Measurements from ENCODE around the gene ELOF1.
"Not testable (repeated sequence)": the region's sequence is repeated elsewhere in the genome, so short reads cannot be mapped to it uniquely, and the experiment has no call there.

ELOF1 gene

DNA sequence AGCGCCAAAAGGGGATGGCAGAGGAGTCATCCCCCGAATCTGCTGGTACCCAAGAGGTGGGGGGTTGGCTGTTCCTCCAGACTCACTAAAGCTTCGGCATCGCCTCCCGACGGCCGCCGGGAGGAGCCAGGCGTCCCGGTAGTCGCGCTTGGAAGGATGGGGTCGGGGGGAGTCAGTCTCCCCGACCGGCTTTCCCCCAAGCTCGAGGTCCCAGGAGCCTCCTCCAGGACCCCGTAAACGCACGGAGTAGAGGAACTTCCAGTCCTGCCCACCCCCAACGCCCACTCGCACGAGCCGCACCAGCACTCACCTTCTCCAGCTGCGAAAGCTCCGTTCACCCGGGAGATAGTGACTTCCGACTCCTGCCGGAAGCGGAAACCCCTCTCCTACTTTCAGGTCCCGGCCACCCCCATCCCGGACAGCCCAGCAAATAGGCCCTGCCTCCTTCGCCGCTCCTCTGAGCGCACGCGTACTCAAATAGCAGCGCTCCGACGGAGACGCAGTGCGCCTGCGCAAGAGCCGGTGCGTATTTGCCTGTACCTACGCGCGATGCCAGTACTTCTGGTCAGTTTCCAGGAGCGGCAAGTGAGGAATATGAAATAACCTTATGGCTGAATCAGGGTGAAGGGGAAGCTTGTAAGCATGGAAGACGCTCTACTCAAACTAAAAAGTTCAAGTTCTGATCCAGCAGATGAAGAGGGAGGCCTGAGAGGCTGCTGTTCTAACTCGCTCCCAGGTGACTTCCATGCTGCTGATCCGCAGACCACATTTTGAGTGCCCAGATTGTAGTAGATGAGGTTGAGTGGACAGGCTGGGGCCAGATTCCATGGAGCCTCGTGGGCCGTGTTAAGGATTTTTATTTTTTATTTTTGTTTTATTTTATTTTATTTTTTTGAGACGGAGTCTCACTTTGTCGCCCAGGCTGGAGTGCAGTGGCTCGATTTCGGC lies at the start of gene ELOF1:
Gene ELOF1, minus strand, starts transcription at position 350 of the 948 bp plus-strand sequence. CDS start 4,883 bp downstream, outside the sequence.
- peak; percentile 96 for DNase-seq

DNA sequence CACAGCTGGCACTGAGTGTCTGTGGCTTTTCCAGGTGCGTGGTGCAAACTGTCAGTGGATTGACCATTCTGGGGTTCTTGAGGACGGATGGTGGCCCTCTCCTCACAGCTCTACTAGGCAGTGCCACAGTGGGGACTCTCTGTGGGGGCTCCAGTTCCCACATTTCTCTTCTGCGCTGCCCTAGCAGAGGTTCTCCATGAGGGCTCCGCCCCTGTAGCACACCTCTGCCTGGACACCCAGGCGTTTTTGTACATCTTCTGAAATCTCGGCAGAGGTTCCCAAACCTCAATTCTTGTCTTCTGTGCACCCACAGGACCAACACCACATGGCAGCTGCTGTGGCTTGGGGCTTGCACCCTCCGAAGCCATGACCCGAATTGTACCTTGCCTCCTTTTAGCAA lies 47.5 kb upstream of the ELOF1 start:
- DNase-seq: no peak

DNA sequence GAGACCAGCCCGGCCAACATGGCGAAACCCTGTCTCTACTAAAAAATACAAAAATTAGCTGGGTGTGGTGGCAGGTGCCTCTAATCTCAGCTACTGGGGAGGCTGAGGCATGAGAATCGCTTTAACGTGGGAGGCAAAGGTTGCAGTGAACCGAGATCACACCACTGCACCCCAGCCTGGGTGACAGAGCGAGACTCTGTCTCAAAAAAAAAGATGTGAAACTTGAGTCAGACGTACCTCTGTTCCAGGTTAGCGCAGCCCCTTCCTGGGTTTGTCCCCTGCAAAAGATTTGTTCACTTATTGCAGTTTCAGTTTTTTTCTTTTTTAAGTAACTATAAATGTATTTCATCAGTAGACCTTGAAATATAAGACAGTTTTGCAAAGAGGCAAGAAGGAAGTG lies 40.7 kb upstream of the ELOF1 start:
- DNase-seq: not testable (repeated sequence)

DNA sequence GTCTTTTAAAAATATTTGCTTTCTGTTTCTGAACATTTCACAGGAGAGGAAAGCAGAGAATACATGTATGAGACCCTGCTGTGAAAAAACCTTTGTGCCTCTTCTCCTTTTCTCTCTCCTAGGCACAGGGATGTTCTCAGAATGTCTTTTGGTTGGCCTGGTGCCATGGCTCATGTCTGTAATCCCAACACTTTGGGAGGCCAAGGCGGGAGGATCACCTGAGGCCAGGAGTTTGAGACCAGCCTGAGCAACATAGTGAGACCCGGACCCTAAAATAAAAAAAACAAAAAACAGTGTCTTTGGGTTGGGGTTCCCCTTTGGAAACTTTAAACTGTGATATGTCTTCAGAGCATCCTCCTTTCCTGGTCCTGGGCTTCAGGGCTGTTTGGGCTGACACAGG lies 39.7 kb upstream of the ELOF1 start:
- no peak for DNase-seq

DNA sequence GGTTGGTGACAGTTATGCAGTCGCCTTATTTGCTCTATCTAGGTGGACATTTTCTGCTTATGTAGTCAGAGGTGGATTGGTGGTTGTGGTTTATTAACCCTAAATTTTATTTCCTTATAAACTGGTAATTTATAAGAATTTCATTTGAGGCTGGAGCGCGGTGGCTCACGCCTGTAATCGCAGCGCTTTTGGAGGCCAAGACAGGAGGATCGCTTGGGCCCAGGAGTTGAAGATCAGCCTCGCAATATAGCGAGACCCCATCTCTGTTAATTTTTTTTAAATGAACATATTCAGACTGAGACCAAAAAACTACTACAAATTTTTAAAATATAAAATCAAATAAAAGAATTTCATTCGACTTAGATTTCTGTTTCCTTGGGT lies 39.1 kb upstream of the ELOF1 start:
- DNase-seq: no peak

DNA sequence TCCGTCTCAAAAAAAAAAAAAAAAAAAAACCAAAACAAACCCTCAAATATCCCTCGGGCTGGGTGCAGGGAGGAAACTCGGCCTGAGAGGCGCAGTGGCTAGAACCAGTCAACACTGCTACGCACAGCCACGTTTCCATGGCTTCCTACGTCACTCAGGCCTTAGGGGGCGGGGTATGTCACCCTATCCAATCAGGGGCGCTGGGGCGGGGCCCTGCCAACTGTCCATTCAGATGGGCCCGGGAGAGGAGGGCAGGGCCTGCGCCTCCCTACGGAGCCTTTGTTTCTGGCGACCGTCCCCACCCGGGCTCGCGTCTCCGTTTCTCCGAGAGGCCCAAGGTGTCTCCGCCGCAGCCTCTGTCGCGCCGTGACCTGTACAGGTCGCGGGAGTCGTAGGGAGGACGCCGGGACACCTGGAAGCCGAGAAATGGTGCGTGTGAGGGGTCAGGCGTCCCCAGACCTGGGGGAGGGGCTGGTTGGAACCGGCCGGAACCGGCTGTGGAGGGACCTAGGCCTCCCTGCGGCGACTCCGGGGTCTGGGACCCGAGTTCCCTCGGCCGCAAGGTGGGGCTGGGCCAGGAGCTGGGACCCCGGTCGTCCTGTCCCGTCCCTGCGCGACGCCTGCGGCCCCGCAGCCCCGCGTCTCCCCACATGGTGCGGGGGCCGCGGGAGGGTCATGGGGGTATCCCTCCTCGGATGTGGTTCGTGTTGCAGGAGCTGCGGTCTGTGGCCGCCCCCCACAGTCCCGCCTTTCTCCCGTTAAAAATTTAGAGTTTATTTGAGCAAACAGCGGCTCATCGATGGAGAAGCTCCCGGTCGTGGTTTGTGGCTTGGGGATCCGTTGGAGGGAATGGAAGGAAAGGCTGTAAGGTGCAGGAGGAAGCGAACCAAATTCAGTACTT lies 38.4 kb upstream of the ELOF1 start, which contains the start of gene ZNF627:
Gene ZNF627, plus strand, starts transcription at position 282 of the 901 bp plus-strand sequence. Its CDS starts 145 bp downstream, at position 427.
- peak; percentile 97 for DNase-seq

DNA sequence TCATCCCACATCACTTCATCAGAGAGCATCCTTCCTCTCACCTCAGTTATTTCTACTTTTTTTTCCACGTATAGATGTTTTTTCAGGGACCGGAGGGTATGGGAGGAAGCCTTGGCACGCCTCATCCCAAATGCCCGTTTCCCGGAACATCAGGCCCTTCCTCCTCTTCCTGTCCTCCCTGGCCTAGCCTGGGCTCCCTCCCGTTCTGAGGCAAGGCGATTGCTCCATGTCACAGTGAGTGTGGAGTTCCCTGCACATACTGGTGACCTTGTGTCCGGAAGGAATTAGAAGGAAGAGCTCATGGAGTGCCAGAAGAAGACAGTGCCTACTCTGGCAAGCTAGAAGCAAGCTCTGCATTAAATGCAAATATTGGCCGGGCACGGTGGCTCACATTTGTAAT lies 37.1 kb upstream of the ELOF1 start:
- no peak for DNase-seq

DNA sequence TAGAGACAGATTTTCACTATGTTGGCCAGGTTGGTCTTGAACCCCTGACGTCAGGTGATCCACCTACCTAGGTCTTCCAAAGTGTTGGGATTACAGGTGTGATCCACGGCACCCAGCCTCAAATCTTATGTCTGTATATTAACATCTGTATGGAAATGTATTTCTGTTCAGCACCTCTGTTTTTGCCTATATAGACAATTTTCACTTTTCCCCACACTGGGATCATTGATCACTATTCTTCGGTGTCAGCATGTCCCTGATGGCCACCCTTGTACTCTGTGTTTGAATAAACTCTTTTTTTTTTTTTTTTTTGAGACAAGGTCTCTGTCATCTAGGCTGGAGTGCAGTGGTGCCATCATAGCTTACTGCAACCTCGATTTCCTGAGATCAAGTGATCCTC lies 35.1 kb upstream of the ELOF1 start:
- no peak for DNase-seq

DNA sequence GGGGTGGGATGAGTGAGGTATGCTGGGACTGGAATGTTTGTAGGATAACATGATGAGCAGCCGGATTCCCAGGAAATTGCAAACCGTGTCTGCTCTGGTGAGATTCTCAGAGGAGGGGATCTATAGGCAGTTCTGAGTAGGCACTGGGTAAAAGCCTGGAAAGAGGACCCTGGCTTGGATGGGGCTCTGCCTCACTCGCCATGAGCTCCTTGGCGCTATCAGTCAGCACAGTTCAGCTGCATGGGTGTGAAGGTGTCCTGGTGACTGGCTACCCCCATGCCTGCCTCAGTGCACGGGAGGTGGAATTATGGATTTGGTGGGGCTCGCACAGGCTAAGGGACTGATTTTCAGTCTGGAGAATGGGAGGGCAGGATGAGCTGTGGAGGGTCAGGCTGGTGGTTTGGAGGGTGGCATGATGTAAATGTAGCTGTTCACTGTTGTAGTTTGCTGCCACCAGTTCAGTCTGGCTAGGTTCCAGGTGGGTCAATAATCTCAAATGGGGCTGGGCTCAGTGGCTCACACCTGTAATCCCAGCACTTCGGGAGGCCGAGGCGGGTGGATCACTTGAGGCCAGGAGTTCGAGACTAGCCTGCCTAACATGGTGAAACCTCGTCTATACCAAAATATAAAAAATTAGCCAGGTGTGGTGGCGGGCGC lies 29.1 kb upstream of the ELOF1 start:
- DNase-seq: no peak

DNA sequence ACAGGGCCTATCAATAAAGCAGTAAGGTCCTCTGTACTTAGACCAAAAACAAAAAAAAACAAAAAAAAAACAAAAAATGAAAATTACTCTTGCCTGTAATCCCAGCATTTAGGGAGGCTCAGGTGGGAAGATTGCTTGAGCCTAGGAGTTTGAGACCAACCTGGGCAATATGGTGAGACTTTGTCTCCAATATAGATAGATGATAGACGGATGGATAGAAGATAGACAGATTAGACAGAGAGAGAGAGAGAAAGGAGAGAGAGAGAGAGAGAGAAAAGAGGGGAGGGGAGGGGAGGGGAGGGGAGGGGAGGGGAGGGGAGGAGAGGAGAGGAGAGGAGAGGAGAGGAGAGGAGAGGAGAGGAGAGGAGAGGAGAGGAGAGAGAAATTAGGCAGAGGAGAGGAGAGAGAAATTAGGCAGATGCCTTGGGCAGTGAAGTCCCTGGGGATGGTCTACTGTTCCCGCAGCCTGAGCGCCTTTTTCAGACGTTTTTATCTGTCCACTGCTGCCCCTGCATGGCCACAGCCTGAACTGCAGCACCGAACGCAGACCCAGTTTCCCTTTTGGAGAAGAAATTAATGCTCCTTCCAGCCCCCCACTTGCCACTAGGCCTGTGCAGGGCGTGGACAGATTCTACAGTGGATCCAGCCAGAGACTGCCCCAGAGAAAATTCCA lies 28.4 kb upstream of the ELOF1 start:
- peak; percentile 88 for DNase-seq

DNA sequence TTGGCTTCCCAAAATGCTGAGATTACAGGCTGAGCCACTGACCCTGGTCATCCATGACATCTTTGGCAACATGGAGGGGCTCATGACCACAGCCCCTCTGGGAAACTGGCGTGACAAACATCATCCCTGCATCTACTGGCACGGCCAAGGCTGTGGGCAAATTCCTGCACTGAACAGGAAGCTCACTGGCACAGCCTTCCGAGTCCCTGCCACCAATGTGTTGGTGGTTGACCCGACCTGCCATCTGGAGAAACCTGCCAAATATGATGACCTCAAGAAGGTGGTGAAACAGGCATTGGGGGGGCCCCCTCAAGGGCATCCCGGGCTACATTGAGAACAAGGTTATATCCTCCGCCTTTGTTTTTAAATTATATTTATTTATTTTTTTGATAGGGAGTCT lies 27.3 kb upstream of the ELOF1 start:
- no peak for DNase-seq

DNA sequence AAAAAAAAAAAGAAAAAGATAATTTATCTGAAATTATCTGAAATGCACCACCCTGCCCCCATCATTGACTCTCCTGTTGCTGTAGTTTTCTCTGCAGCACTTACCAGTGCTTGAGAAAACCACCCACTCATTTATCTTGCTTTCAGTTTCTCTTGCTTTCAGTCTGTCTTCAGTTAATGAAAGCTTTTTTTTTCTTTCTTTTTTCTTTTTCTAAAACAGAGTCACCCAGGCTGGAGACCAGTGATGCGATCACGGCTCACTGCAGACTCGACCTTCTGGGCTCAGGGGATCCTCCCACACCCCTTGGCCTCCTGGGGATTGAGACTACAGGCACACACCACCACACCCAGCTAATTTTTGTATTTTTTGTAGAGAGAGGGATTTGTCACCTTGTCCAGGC lies 22.7 kb upstream of the ELOF1 start:
- no peak for DNase-seq

DNA sequence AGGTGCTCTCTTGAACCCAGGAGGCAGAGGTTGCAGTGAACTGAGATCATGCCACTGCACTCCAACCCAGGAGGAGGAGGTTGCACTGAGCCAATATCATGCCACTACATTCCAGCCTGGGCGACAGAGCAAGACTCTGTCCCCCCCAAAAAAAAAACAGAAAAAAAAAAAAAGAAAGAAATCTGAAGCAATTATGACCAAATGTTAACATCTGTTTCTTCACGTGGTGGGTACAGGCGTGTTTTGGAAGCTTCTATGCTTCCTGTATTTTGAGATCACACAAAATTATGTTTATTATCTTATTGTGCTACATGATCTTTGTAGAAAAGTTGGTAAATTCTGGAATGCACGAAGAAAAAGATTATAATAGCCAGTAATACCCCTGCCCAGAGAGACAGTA lies 21.1 kb upstream of the ELOF1 start:
- DNase-seq: no peak

DNA sequence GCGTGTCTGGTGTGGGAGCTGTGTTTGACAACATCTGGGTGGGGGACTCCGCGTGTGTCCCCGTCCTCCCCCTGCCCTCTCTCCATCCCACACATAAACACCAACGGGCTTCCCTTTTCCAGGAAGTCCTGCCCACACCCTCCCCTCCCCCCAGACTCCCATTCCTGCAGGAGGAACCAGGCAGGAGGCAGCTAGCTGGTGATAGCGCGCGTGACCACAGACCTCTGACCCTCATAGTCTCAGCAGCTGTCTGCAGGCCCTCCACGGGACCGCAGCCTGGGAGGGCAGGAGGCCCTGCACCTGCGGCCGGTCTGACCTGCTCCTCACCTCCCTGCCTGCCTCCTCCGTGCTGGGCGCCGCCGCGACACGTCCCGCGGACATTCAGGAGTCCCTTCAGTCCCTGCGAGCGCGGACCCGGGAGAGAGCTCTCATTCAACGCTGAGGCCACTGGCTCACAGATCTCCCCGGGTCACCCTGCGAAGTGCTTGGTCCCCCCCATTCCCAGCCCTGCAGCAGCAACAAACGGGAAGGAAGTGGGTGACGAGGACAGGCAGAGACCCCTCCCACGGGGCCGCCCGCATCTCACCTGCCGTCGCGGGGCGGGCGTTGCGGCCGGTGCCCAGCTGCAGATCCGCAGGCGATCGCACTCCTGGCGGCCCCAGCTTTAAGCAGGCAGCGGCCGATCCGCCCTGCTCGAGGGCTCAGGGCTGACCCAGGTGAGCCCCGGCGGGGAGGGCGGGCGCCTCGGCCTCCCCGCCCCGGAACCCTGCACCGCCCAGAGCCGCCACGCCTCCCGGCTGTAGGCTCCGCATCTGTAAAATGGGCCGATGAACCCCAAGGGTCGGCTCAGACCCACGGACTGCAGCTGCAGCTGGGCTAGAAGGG lies 19.5 kb upstream of the ELOF1 start:
- DNase-seq: no peak

DNA sequence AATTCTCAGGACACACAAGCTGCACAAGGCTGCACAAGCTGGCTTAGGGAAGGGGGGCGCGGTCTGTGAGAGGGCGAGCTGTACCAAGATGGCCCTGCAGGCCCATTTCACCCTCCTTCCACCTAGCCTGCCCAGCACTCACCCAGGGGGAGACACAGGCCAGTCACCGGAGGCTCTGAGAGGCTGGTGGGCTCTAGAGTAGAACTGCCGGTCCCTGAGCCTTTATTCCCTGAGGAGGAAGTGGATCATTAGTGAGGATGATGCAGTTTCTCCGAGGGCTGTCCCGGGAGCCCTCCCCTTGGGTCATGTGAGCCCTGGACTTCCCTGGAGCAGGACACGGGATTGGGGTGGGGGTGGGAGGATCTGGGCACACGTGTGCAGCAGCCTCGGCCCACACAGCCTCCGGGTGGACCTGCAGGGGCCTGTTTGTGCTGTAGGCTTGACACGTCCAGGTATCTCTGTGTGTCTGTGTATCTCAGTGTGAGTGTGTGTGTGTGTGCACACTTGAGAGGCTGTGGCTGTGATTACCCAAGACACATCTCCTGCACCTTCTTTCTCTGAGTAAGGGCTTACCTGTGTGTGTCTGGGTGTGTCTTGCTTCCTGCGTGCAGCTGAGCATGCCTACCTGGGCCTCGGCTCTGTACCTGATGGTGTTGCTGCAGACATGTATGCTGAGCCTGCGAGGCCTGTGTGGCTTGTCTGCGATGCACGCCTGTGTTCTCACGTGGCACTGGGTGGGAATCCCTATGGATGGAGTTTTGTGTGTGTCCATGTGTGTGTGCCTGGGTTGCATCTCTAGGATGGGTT lies 18.6 kb upstream of the ELOF1 start, which contains the start of gene ACP5:
Gene ACP5, minus strand, starts transcription at position 195 of the 807 bp plus-strand sequence. CDS start 328 bp downstream, outside the sequence.
- DNase-seq: no peak

DNA sequence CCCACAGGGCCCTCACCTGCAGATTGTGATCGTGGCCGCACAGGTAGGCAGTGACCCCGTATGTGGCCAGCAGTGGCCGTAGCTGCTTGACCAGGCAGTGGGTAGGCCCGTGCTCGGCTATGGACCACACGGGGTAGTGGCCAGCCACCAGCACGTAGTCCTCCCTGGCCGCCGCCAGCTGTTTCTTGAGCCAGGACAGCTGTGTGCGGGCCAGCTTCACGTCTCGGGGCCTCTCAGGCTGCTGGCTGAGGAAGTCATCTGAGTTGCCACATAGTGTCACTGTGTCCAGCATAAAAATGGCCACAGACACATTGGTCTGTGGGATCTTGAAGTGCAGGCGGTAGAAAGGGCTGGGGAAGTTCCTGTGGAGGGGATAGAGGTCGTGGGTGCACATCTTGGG lies 17.2 kb upstream of the ELOF1 start:
- DNase-seq: no peak

DNA sequence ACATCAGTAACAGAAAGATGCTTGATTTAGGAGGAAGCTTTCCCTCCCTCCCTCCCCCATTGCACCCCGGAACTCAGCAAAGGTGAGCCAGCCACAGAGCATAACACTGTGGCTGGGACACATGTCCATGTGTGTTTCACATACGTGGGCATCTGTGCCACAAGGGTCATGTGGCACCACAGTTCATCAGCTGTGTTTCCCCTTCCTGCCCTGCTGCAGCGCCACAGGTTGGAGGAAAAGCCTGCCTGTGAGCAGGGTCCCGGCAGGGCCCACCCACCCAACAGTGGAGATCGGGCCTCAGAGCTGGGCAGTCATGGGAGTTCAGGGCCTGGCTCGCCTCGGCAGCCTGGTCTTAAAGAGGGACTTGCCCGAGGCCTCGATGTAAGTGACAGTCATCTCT lies 15.7 kb upstream of the ELOF1 start:
- no peak for DNase-seq

DNA sequence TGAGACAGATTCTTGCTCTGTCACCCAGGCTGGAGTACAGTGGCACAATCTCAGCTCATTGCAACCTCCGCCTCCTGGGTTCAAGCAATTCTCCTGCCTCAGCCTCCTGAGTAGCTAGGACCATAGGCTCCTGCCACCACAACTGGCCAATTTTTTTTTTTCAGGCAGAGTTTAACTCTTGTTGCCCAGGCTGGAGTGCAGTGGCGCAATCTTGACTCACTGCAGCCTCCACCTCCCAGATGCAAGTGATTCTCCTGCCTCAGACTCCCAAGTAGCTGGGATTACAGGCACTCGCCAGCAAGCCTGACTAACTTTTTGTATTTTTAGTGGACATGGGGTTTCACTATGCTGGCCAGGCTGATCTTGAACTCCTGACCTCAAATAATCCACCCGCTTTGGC lies 14.7 kb upstream of the ELOF1 start:
- DNase-seq: not testable (repeated sequence)

DNA sequence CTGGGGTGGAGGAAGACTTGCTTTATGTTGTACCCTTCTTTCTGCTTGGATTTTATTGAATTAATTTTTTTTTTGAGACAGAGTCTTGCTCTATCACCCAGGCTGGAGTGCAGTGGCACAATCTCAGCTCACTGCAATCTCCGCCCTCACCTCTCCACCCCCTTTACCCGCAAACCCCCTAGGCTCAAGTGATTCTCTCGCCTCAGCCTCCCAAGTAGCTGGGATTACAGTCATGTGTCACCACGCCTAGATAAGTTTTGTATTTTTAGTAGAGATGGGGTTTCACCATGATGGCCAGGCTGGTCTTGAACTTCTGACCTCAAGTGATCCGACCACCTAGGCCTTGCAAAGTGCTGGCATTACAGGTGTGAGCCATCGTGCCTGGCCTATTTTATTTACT lies 14.3 kb upstream of the ELOF1 start:
- not testable (repeated sequence) for DNase-seq

DNA sequence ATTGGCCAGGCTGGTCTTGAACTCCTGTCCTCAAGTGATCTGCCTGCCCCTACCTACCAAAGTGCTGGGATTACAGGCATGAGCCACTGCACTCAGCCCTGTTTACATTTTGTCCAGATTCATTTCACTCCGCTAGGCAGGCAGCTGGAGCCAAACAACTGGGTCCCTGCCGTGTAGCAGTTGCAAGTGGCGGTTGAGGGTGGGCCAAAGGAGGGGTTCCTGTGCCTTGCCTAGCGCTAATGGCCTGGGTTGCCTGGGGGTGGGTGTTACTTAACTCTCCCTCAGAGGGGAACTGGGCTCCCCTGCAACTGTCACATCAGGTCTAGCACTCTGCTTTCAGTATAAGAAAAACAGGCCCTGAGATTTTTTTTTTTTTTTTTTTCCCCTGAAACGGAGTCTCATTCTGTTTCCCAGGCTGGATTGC lies 11.0 kb upstream of the ELOF1 start:
- DNase-seq: peak; percentile 62
